ENCODE results near the gene TMEM40. TPM values are rescaled to one million over a fixed set of nuclear protein-coding genes. Genes with fewer than 3 reads are reported as not detected.
"Not testable (repeated sequence)": the region's sequence is repeated elsewhere in the genome, so short reads cannot be mapped to it uniquely, and the experiment has no call there.

TMEM40 gene
- total RNA-seq, 1 experiment from 2014 or later, result not detected

GRCh38 chr3:12724794-12725193 lies 34.3 kb downstream of the TMEM40 start:
- Histone ChIP-seq H3K18ac (ENCODE audit: insufficient read length, low read depth, low read length) (no peak overlapping the region), H3K27ac (ENCODE audit: insufficient read length, low read depth, low read length) (no peak overlapping the region), H3K9ac (ENCODE audit: extremely low read depth, insufficient read length, low read length) (no peak overlapping the region), H2AK5ac (ENCODE audit: insufficient read length, low read length) (no peak overlapping the region), H2BK120ac (ENCODE audit: low read depth, low read length, poor library complexity, severe bottlenecking) (no peak overlapping the region), H4K91ac (ENCODE audit: insufficient read length, low read depth, low read length) (no peak overlapping the region), H3T11ph (ENCODE audit: low read length) (no peak overlapping the region), H3K4me2 (ENCODE audit: insufficient read depth, insufficient read length, low read length) (no peak overlapping the region), H2AFZ (ENCODE audit: low read length) (no peak overlapping the region), H2BK15ac (ENCODE audit: low read depth, low read length) (no peak overlapping the region), H3K9me3 (ENCODE audit: control insufficient read depth, low read depth, low read length) (no peaks in the 10 kb centered on the region), H3K23ac (ENCODE audit: insufficient read length, low read depth, low read length) (no peak overlapping the region), H3K79me2 (ENCODE audit: insufficient read depth, low read length) (no peaks in the 10 kb centered on the region), H3K4me1 (ENCODE audit: insufficient read depth, low read length) (no peaks in the 10 kb centered on the region; the same call in 1 of the 2 replicates), H3K23me2 (ENCODE audit: insufficient read length, low read depth, low read length, poor library complexity, severe bottlenecking) (no peaks in the 10 kb centered on the region), H3K27me3 (ENCODE audit: insufficient read depth, low read length) (no peaks in the 10 kb centered on the region), H4K20me1 (ENCODE audit: control insufficient read depth, insufficient read depth, insufficient read length) (no peaks in the 10 kb centered on the region), H4K5ac (ENCODE audit: insufficient read length, low read depth, low read length) (no peak overlapping the region), H2BK12ac (ENCODE audit: insufficient read length, low read depth, low read length) (no peak overlapping the region), H4K8ac (replicated peaks; ENCODE audit: insufficient read length, low read depth, low read length) (no peak overlapping the region), H3K14ac (ENCODE audit: insufficient read depth, low read length) (no peak overlapping the region), H3K56ac (ENCODE audit: insufficient read length, low read depth, low read length) (no peak overlapping the region), H3K79me1 (ENCODE audit: insufficient read depth, low read depth, low read length, poor library complexity, severe bottlenecking) (no peaks in the 10 kb centered on the region), H3K4ac (ENCODE audit: low read depth, low read length) (no peak overlapping the region), H2BK5ac (ENCODE audit: insufficient read length, low read length) (no peak overlapping the region), H2BK20ac (ENCODE audit: low read depth, low read length, poor library complexity, severe bottlenecking) (no peak overlapping the region)
- DNase-seq, result no peak
- no peaks in the 10 kb centered on the region; a peak in 1 of 7 replicates for H3K36me3 Mint-ChIP-seq (ENCODE audit: insufficient read depth in 1 of 3, low read depth in 3 of 3)
- no peaks in the 10 kb centered on the region for H3K9me3 Mint-ChIP-seq
- TF ChIP-seq CTCF (conservative IDR thresholded peaks at IDR 0.05), result no peak
- no peak overlapping the region for H3K27ac Mint-ChIP-seq
- H3K4me1 Mint-ChIP-seq, result peaks cover 0 to 3% of the 10 kb centered on the region in 2 experiments; a peak in 2 of 4 replicates
- no peak overlapping the region for H3K4me3 Mint-ChIP-seq
- H3K27me3 Mint-ChIP-seq (ENCODE audit: low read depth), result no peaks in the 10 kb centered on the region
- no CpG with 5 or more reads among the region's 4 CpGs for WGBS (ENCODE audit: extremely low coverage, insufficient read length, low lambda C conversion rate)

- not testable (repeated sequence) for H3K79me2 ChIP-seq (ENCODE audit: insufficient read depth, low read length); H3K4me1 Mint-ChIP-seq; H3K9ac ChIP-seq (ENCODE audit: extremely low read depth, insufficient read length, low read length); H3K9me3 ChIP-seq (ENCODE audit: control insufficient read depth, low read depth, low read length); H4K20me1 ChIP-seq (ENCODE audit: control insufficient read depth, insufficient read depth, insufficient read length); H2BK5ac ChIP-seq (ENCODE audit: insufficient read length, low read length); H3K4me2 ChIP-seq (ENCODE audit: insufficient read depth, insufficient read length, low read length); H3T11ph ChIP-seq (ENCODE audit: low read length); H3K79me1 ChIP-seq (ENCODE audit: insufficient read depth, low read depth, low read length, poor library complexity, severe bottlenecking); H3K9me3 Mint-ChIP-seq; H4K91ac ChIP-seq (ENCODE audit: insufficient read length, low read depth, low read length); H3K27ac ChIP-seq (ENCODE audit: insufficient read length, low read depth, low read length); H3K36me3 Mint-ChIP-seq (ENCODE audit: insufficient read depth in 1 of 3, low read depth in 3 of 3); H3K23me2 ChIP-seq (ENCODE audit: insufficient read length, low read depth, low read length, poor library complexity, severe bottlenecking); H3K4ac ChIP-seq (ENCODE audit: low read depth, low read length); H2BK15ac ChIP-seq (ENCODE audit: low read depth, low read length); H2BK120ac ChIP-seq (ENCODE audit: low read depth, low read length, poor library complexity, severe bottlenecking); H2AK5ac ChIP-seq (ENCODE audit: insufficient read length, low read length); DNase-seq; H4K5ac ChIP-seq (ENCODE audit: insufficient read length, low read depth, low read length); H3K56ac ChIP-seq (ENCODE audit: insufficient read length, low read depth, low read length); H2BK12ac ChIP-seq (ENCODE audit: insufficient read length, low read depth, low read length); H3K4me1 ChIP-seq (ENCODE audit: insufficient read depth, low read length); H3K18ac ChIP-seq (ENCODE audit: insufficient read length, low read depth, low read length); H3K27ac Mint-ChIP-seq; H3K27me3 Mint-ChIP-seq (ENCODE audit: low read depth); H3K23ac ChIP-seq (ENCODE audit: insufficient read length, low read depth, low read length); H4K8ac ChIP-seq (replicated peaks; ENCODE audit: insufficient read length, low read depth, low read length); H3K14ac ChIP-seq (ENCODE audit: insufficient read depth, low read length); H2BK20ac ChIP-seq (ENCODE audit: low read depth, low read length, poor library complexity, severe bottlenecking); H2AFZ ChIP-seq (ENCODE audit: low read length); H3K27me3 ChIP-seq (ENCODE audit: insufficient read depth, low read length); H3K4me3 Mint-ChIP-seq
Measured at GRCh38 chr3:12723362-12723761, 35.7 kb downstream of the TMEM40 start.

Measured in H9 (cell line).